GM19023 (cell line): ENCODE measurements around the gene SMARCE1.
A peak's percentile ranks its signal among the peaks of the same experiment; 100 is the strongest.

Experiments
- ATAC-seq: cut with Tn5 transposase; IDR thresholded peaks from one replicate; pipeline ENCODE4 v1.9.1; 2021; ENCODE audit warnings: mild to moderate bottlenecking, moderate library complexity; ENCODE audit not compliant: unreplicated experiment

SMARCE1 gene

DNA sequence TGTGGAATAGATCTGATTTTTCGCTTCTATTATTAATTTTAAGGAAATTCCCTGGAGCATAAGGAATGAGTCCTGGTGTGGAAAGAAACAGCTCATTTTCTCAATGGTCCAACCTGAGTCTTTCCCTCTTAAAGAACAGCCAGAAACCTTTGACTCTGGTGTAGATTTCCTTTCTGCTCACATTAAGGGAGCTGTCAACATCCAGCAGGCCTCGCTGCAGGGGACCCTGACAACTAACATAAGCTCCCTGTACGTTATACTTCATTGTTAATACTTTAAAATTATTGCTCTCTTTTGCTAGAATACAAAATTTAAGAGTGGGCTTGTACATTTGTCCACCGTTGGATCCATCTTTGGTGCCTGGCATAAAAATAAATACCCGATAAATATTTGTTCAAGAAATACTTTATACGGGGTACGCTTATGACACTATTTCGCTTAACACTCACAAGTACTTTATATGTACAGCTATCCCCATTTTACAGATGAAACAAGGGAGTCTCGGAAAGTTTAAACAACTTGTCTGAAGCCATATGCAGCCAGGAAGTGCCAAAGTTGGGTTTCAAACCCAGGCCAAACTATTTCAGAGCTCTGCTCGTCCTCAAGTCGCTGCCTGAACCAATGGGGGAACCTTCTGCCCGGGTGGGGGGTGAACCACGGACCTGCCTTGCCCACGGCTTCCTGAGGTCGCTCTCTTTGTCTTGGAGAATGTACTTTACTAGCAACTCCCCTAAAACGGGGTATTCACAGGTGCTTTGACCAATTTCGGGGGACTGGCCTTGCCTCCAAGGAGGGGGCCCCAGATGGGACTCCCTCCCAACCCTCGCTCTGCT lies 611 bp downstream of the SMARCE1 start:
- ATAC-seq = no peak

DNA sequence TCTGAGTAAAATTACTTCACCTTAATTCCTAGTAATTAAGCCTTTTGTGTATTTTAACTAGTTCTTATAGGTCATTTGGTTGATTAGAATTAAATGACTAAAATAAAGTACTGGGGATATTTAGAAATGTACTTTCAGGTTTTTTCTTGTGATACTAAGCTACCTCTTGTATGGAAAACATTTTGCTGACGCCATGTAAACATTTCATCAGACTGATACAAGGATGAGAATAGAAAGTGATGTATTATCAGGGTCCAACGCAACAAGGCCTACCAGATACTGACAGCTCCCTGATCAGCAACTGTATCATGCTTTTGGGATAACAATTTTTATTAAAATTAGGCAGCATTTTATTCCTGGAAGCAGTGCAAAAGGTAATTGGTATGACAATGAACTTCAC lies 1.7 kb downstream of the SMARCE1 start:
- no peak for ATAC-seq

DNA sequence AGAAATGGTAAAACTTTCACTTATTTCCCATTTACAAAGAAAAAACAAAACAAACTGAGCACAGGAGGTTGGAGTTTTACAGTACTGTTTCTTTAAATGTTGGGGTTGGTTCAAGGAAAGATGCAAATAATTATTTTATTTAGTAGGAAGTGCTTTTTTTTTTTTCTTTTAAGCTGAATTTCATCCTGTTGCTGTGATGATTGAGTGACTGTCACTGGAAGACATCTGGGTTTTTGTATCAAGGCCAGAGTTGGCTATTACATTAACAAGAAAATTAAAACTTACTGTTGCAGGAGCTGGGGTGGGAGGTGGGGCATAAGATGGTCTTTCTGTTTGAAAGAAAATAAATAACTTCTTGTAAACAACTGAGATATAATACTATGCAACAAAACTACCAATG lies 2.3 kb downstream of the SMARCE1 start:
- ATAC-seq = no peak

DNA sequence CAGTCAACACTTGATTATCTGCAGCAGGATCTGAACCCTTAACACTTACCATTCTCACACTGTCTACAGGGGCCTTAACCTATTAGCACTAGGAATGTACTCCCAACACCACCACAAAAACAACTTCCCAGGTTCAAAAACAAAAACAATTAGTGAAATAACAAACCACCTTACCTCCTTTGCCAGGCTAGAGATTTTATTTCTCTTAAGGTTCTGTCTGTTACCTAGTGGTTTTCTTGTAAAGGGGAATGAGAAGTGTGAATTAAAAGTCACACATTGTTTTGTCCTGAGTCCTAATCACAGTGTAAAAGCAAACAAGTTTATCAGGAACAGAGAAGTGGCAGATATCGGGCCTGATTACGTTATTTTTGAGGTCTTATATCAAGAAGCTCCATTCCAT lies 9.7 kb downstream of the SMARCE1 start:
- no peak for ATAC-seq

DNA sequence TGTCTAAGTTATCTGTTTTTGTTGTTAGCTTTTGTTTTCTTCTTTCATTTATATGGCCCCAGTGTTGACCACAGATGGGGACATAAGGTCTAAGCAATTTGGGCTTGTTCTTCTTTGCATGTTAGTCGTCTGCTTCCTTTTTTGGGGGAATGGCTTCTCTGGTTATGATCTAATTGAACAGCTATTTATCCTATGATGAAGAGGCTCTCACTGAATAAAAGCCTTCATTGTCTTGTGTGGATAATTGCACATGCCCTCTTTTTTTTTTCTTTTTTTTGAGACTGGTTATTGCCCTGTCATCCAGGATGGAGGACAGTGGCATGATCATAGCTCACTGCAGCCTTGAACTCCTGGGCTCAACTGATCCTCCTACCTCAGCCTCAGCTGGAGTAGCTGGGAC lies 13.7 kb downstream of the SMARCE1 start:
- ATAC-seq = no peak

DNA sequence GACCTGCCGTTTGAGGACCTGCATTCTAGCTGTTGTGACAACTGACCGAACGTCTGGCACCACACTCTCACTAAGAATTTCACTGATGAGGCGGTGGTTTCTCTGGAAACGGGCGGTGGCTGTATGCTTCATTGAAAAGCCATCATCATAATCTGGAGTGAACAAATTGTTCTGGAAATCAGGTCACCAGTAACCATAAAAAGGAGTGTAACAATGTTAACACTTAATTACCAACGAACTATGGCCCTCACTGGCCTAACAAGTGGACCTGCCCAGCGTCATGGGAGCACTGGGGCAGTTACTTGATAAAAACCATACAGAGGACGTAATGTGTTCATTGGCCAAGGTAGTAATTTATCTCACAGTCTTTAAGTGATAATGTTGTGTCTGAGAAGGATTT lies 15.4 kb downstream of the SMARCE1 start:
- no peak for ATAC-seq

DNA sequence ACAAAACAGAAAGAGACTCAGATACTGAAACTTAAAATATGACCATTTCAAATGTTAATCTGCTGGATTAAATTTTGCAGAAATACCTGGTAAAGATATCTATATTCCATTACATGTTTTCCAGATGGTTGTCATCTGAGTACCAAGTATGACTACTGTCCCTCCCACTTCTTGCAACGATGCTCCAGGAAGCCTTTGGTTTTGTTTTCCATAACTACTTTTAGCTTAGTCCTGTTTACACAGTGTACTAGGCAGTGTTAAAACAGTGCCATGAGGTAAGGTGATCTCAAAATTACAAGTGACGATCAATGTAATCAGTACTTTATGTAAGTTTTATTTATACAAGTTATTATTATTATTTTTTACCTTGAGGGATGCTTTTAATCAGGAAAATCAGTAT lies 17.8 kb downstream of the SMARCE1 start:
- no peak for ATAC-seq

DNA sequence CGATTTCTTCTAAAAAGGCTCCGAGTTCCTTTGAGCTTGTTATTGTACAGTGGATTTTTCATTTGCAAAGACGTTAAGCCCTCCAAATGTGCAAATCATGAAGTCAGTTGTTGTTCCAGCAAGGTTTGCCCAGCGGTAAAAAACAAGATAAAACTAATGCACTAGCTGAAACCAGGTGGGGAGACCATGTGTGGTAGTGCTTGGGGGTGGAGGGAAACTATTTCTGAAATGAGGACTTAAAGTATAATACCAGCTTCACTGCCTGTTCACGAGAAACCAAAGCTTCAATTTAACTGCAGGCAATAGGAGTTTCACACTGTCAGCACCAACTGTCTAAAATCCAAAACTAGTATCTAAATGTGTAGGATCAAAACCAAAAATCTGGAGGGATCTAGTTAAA lies 22.3 kb downstream of the SMARCE1 start:
- no peak for ATAC-seq

DNA sequence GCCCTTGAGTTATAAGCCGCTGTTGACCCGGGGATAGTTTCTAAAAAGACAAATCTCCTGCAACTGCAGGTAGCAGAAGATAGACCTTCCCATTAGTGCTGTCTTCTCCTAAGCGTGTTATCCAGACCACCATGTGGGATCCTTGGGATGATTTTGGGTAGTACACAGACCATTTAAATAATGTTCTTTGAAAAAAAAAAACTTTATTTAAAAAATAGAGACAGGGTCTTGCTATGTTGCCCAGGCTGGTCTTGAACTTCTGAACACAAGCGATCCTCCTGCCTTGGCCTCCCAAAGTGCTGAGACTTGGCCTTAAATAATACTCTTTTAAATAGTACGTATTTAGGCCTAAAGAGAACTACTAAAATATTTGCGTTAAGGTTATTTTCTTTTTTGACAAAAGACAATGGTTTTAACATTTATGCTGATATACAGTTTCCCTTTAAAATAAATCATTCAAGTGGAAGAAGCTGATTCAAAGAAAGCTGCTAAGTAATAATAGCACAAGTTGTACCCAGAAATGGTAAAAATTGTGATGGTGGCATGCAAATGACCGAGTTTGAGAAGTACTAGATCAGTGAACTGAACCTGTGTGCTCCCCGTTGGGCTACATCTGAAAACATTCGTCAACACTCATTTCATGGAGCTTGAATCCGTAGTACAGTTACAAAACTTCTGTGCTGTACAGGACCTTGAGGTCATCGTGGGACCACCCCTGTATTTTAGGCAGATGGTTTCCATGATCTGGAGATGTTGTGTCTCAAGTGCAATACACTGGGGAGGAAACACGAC lies 24.0 kb downstream of the SMARCE1 start:
- no peak for ATAC-seq

DNA sequence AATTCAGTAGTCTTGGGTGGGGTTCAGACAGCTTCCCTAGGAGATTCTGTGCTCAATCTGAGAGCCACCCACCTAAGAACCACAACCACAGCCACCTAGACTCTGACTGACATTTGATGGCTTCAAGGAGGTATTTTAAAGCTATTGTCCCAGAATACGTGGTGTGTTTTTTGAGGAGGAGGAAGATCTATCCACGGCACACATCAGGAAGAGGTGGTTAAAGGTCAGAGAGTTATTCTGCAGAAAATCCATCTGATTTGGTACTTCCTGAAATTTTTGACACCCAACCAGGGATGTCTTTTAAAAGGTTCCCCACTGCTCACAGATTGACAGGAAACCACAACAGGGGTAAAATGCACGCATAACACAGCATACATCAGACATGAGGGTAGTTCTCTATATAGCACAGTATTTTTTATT lies 25.1 kb downstream of the SMARCE1 start:
- no peak for ATAC-seq

DNA sequence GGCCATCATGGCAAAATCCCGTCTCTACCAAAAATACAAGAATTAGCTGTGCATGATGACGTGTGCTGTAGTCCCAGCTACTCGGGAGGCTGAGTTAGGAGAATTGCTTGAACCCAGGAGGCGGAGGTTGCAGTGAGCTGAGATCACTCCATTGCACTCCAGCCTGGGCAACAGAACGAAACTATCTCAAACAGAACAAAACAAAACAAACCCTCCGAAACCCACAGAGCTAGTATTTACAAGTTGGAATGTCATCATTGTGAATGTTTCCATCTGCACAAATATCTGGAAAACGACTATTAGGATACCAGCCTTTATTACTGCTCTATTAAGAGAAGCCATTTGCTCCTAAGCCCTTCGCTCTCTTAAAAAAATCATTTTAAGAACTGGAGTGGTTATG lies 26.0 kb downstream of the SMARCE1 start:
- ATAC-seq = no peak

DNA sequence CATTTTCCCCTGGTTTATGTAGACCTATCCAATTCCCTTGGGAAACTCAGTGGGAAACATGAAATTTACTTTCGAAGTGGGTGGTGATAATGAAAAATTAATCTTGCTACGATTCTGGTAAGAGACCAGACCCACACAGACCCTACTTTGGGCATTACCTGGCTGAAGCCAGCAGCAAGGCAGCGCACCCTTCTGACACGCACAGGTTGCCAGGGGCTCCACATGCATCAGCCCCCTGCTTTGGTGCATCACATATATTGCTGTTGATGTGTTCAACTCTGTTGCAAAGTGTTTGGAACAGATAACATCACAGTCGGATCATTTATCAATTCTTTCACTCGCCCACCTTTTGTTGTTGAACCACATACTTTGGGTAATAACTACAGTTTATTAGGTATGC lies 26.6 kb downstream of the SMARCE1 start:
- no peak for ATAC-seq

DNA sequence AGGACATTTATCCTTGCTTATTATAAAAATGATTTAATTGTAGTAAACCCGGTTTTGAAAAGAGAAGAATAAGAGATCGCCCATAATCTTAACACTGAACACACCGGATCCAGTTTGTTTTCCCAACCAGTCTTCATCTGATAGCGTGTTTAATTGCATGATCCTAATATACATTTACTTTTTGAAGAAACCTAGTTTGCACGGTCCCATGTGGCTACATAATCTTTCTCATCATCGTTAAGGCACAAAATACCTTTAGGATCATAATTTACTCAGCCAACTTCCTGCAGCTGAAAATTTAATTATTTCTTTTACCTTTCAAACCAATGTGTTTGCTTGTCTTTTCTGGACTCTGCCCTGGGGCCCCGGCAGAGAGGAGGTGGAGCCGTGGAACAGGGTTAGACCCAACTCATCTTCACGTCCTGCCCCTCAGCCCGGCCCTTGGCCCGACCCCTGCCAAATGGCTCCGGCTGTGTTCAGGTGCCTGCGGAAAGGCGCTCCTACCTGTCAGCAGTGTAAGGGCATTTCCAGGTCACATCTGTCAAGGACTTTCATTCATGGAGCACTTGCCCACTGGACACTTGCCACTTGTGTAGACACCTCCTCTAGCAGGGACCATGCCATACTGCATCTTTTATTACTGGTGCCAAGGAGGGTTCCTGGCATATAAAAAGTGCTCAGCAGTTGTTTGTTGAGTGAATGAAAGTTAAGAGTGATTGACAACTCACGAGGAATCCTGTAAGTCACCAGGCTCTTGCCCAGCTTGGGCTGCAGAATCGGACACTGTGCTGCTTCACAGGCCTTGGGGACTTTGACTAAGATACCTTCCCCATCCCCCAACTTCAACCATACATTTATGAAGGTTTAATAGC lies 28.6 kb downstream of the SMARCE1 start:
- ATAC-seq = no peak

DNA sequence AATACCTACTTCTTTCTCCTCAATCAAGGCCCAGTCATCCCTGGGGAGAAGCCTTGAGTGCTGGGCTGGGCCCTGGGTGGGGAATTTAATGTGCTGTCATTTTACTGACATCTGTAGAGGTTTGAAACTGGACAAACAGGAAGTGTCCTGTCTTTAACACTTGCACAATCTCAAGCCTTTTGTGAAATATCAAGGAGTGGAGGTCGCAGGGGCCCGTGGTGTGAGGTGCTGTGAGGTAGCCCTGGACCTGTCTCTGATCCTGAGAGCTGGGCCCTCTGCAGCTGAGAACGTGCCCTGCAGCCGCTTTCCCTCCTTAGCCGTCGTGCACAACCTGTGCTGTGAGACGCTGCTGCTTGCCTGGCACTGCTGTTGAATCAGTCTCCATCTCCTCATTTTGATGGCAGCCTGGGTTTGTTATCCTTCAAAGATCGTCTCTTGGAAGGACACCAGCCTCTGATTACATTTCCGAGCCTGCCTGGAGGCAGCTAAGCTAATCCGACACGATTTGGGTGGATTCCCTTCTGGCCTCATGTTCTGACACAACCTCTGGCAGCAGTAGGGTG lies 29.9 kb downstream of the SMARCE1 start:
- ATAC-seq = no peak

DNA sequence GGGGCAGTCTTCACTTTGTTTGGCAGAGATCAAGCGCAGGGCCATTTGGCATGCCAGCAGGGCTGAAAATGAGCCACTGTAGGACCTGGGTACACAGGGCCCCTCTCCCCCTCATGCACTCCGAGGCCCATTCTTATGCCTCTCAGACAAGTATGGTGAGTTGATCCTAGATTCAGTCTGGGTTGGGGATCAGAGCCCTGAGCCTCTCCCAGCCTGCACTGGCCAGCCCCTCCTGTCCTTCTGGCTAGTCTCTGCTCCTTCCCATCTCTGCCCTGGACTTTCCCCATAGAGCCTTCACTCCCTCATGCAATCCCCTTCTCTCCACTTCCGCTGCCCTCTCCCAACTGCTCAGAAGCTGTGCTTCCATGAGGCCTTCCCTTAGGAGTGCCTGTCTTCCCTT lies 31.0 kb downstream of the SMARCE1 start:
- no peak for ATAC-seq

DNA sequence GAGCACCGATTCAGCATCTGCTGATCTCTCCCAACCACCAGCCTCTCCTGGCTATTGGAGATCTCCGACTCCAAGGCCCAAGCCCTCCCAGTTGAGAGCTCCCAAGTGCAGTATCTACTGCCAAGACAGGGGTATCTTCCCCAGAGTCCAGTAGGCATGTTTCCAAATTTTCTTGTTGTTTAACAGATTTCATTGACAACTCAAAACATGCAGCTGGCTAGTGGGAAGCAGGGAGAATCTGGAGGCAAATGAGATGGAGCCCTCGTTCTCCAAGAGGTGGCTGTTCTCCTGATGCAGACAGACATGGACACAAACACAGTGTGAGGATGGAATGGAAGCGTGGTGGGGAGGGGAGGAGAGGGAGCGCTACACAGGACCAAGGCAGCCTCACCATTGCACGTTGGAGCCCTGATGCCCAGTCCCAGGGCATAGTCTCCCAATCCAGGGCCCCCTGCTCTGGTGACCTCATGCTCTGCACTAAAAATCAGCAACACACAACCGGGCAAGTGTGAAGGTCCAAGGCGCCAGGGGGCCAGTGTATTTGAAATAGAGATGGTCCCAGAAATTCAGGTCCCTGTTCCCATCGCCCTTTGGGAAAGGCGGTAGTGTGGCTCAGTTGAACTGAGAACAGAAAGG lies 31.7 kb downstream of the SMARCE1 start:
- no peak for ATAC-seq

DNA sequence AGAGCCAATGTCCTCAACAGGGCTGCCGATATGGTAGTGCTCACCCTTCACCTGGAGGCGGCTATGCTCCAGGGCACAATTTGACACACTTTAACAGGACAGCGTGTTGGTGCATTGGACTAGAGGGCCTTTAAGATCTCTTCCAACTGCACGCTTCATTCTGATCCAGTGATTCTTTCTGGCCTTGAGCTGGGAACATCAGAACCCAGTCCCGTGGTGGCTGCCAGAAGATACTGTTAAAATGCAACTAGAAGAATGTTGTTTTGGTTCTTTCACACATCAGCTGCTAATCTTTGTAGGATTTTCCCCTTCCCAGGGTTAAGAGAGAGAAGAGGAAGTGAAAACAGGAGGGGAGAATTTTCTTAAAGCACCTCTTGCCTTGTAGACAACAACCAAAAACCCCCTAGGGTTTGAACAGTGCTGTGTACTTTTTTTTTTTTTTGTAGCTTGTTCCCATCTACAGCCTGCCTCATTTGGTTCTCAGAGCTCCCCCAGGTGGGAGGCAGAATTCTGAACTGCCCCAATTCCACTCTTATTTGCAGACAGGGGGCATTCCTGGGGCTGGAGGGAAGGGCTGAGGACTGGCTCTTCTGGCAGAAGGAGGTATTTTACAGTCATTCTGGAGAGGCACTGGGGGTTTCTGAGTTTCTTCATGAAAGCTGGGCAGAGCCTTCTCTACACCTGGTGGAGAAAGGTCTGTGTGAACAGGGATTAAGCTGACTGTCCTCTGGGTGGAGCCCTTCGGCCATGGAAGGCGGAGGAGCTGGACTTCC lies 32.4 kb downstream of the SMARCE1 start:
- ATAC-seq = peak; percentile 54

DNA sequence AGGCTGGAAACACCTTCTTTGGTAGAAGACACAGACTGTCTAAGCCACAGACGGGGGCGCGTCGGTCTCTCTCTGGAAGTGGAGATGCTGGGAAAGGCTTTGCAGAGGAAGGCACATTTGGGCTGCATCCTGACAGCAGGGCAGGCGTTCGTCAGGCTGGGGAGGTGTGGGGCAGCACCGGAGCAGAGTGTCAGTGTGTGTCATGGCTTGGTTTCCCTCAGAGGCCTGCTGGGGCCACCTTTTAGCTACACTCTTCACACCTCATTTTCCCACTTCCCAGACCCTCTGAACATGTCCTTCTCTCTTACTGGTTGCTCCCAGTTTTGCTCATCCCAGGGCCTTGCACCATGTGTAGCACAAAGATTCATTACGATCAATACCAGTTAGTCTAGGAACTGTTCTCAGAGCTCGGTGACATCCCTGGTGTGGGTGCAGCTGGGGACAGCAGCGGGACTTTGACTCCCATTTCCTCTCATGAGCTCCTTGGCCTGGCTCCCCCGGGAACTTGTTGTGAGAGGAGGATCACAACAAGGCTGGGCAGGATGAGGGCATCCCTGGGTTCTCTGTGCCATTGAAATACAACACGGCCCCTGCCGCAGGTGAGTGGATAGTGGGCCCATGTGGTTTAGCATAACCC lies 33.1 kb downstream of the SMARCE1 start:
- no peak for ATAC-seq

DNA sequence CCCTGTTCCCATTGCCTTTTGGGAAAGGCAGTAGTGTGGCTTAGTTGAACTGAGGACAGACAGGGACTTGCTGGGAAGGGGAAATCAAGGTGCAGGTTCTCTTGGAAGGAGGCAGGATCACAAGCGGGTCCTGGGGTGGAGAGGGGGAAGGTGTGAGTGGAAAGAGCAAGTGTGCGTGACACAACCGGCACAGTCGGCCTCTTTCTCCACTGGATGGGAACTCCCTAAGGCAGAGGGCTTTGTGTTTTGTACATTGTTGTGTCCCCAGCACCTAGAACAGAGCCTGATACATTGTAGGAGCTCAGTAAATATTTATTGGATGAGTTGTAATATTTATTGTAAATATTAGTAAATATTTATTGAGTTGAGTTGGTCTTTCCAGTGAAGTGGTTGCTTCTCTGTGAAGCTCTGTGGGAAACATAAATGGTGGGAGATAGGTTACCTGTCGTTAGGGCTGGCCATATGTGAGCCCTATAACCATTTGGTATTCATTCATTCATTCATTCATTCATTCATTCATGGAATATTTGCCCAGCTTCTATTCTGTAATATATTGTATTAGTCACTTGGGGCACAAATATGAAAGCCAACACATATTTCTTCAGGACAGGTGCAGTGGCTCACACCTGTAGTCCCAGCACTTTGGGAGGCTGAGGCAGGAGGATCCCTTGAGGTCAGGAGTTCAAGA lies 34.0 kb downstream of the SMARCE1 start:
- ATAC-seq = no peak
